Rectal smooth muscle tissue (tissue), 1 donor: ENCODE data around the gene TACC2.
"Not testable (repeated sequence)": the region's sequence is repeated elsewhere in the genome, so short reads cannot be mapped to it uniquely, and the experiment has no call there.

Source experiments
- H3K27ac ChIP-seq: one replicate; pipeline ENCODE4 v1.7.0; 2013; ENCODE audit warnings: low read depth, low read length, inconsistent platforms
- H3K27me3 ChIP-seq: one replicate; pipeline ENCODE4 v1.7.0; 2013; ENCODE audit warnings: low read length; ENCODE audit not compliant: control insufficient read depth, insufficient read depth
- H3K36me3 ChIP-seq: one replicate; pipeline ENCODE4 v1.7.0; 2013; ENCODE audit warnings: low read length; ENCODE audit not compliant: control insufficient read depth, insufficient read depth
- H3K4me1 ChIP-seq: one replicate; pipeline ENCODE4 v1.7.0; 2013; ENCODE audit warnings: low read length; ENCODE audit not compliant: control insufficient read depth, insufficient read depth
- H3K4me3 ChIP-seq: one replicate; pipeline ENCODE4 v1.7.0; 2013; ENCODE audit warnings: low read length
- H3K9ac ChIP-seq: one replicate; pipeline ENCODE4 v1.7.0; 2013; ENCODE audit warnings: low read length

The TACC2 gene

DNA sequence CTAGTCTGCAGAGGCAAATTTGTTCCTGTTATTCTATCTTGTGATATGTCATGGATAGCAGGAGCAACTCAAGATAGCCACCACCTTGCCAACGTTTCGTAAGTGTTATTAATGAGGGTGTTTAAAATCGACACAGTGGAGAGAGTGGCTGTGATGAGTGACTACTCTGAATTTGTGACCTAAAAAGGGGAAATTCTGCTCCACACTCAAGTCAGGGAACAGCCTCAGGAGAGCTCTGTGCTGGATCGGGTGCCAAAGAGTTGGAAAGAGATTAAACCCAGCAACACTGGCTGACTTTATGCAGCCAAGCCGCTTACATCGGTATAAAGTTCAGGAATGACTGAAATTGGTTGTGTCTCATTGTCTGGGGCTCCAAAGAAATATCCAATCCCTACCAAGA lies 9.5 kb downstream of the TACC2 start:
- Histone ChIP-seq H3K27ac (peak overlapping the region; percentile 77), H3K4me3 (no peak overlapping the region), H3K27me3 (no peaks in the 10 kb centered on the region), H3K9ac (no peak overlapping the region), H3K4me1 (peaks cover 27% of the 10 kb centered on the region), H3K36me3 (no peaks in the 10 kb centered on the region)

DNA sequence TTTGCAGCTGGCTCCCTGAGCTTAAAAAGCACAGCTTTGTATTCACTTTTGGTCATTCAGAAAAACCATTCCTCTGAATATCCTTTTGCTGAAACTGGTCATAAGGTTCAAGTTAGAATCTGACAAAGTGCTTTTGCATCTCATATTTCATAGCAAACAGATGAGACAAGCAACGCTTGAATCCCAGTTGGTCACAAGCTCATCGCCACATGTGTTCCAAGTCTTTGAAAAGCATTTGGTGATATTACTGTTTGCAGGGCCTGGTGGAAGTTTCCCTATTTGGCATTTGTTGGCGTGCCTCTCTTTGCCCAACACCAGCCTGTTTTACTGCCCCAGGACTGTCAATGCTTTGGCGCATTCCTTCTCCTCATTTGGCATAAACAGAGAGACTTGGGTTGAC lies 10.3 kb downstream of the TACC2 start:
- peak overlapping the region; percentile 30 for H3K27ac ChIP-seq
- peaks cover 20% of the 10 kb centered on the region for H3K4me1 ChIP-seq
- no peak overlapping the region for H3K4me3 ChIP-seq
- H3K36me3 ChIP-seq = no peaks in the 10 kb centered on the region
- no peaks in the 10 kb centered on the region for H3K27me3 ChIP-seq
- no peak overlapping the region for H3K9ac ChIP-seq

DNA sequence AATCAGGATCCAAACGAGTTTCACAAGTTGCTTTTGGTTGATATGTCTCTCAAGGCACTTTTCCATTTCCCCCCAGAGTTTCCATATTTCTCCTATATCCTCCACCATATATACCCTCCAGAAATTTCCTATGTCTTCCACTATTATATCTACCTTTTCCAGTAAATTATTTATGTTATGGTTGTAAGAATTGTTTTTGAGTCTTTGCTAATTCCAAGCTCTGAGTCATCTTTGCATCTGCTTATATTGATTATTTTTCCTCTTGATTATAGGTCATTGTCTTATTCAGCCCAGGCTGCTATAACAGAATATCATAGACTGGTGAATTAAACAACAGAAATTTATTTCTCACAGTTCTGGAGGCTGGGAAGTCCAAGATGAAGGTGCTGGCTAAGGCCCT lies 12.7 kb downstream of the TACC2 start:
- no peak overlapping the region for H3K9ac ChIP-seq
- H3K27ac ChIP-seq = no peak overlapping the region
- no peaks in the 10 kb centered on the region for H3K27me3 ChIP-seq
- H3K36me3 ChIP-seq = no peaks in the 10 kb centered on the region
- H3K4me1 ChIP-seq = peaks cover 8% of the 10 kb centered on the region
- no peak overlapping the region for H3K4me3 ChIP-seq

DNA sequence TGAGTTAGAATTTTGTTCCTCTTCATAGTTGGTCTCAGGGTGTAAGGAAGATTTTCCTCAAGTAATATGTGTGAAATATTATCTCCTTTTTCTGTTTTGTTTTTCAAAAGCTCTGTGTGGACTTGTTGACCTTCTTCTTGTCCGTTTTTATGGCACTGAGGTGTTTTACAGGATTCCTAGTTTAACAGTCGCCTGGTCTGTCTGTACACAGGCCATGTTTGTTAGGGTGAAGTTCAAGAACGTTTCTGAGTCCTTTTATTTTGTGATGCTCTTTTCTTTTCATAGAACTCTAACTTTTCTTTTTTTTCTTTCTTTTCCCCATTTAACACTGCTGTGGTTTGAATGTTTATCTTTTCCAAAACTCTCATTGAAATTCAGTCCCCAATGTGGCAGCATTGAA lies 18.5 kb downstream of the TACC2 start:
- H3K9ac ChIP-seq = no peak overlapping the region
- H3K4me3 ChIP-seq = no peak overlapping the region
- no peak overlapping the region for H3K27ac ChIP-seq

DNA sequence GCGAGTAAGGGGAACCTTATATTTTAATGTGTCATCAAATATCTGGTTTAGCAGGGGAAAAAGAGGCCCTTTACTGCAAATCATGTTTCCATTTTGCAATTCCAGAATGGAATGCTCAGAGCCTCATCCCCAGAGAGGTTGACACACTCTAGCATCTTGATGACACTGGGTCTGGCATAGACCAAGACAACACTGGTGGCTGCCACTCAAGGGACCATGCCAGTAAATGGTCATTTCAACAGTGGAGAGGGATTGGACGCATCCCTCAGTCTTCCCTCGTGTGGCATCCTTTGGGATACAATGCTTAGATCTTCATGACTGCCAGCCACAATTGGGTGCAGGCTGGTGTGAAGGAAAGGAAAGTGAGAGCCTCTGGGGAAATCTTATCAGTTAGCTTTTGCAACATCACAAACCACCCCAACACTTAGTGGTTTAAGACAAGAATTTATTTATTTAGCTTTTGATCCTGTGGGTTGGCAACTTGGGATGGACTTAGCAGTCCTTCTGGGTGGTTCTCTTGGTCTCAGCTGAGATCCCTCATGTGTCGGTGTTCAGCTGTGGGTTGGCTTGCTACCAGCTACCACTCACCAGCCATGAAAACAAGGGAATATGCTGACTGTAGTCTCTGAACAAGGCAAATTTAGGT lies 21.6 kb downstream of the TACC2 start:
- no peaks in the 10 kb centered on the region for H3K27me3 ChIP-seq
- no peak overlapping the region for H3K4me3 ChIP-seq
- H3K9ac ChIP-seq = no peak overlapping the region
- no peak overlapping the region for H3K27ac ChIP-seq
- H3K4me1 ChIP-seq = no peaks in the 10 kb centered on the region
- no peaks in the 10 kb centered on the region for H3K36me3 ChIP-seq

More for the DNA sequence above, 18.5 kb downstream of the TACC2 start:
- Histone ChIP-seq H3K4me1 (no peaks in the 10 kb centered on the region), H3K27me3 (no peaks in the 10 kb centered on the region), H3K36me3 (no peaks in the 10 kb centered on the region)

DNA sequence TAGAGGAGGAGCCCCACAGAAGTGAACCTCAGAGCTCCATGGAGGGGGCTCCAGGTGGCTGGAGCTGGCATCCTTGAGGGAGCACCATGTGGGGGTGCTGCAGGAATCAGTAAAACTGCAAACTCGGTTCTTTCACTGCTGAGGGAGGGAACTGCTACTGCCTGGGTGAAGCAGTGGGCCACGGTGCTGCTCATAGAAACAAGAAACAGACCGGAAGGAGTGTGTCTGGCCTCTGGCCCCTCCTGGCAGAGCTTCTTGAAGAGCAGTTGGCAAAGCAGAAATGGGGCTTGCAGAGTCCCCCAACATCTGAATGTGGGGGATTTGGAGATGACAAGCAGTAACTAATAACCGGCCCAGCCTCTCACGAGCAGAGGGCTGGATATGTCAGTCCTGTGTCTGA lies 23.8 kb downstream of the TACC2 start:
- H3K9ac ChIP-seq = no peak overlapping the region
- no peaks in the 10 kb centered on the region for H3K27me3 ChIP-seq
- H3K27ac ChIP-seq = no peak overlapping the region
- no peaks in the 10 kb centered on the region for H3K4me1 ChIP-seq
- no peak overlapping the region for H3K4me3 ChIP-seq
- no peaks in the 10 kb centered on the region for H3K36me3 ChIP-seq

DNA sequence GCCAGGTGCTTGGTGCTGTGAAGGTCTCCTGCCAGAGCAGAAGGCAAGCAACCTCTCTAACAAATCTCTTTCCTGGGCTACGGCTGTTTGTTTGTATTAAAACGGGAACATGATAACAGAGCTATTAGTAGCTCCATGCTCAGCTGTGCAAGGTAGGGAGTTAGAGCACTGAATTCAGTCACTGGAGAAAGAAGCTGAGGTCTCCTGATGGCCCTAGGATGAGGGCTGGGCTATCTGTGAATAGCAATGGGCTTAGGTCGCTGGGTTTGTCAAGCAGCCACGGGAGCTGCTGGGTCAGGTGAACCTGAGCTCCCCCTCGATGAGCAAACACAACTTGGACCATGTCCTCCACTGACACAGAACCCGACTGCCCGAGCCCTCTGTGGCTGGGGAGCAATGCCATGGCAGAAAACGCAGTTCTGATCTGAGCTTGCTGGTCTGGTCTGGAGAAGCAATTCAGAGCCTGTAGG lies 24.4 kb downstream of the TACC2 start:
- no peak overlapping the region for H3K27ac ChIP-seq
- no peaks in the 10 kb centered on the region for H3K36me3 ChIP-seq
- H3K4me1 ChIP-seq = peaks cover 3% of the 10 kb centered on the region
- no peak overlapping the region for H3K4me3 ChIP-seq
- no peak overlapping the region for H3K9ac ChIP-seq
- H3K27me3 ChIP-seq = no peaks in the 10 kb centered on the region

DNA sequence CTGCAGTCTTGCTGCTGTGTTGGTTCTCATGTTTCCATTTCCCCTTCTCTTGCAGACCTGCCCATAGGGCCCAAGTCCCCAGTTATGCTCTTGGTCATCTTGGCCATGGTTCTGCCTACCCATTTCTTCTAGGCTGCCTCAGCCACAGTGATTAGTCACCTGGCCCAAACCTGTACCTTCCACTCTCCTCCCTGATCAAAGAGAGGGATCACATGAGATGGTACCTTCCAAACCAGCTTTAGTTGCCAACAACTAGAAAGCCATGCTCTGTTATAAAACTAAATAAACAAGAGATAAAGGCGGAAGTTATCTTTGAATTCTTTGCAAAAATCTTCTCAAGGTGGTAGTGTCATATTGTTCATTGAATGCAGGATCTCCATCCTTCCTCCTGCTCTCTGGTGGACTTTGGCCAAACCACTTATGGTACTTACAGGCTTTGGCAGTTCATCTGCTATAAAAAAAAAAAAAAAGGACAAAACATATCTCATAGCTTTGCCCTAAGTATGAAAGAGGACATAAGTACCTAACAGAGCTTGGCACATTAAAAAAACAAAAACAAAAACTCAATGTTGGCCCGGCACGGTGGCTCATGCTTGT lies 25.8 kb downstream of the TACC2 start:
- Histone ChIP-seq H3K27me3 (no peaks in the 10 kb centered on the region), H3K36me3 (no peaks in the 10 kb centered on the region), H3K4me3 (no peak overlapping the region), H3K9ac (no peak overlapping the region), H3K4me1 (peaks cover 8% of the 10 kb centered on the region), H3K27ac (no peak overlapping the region)

DNA sequence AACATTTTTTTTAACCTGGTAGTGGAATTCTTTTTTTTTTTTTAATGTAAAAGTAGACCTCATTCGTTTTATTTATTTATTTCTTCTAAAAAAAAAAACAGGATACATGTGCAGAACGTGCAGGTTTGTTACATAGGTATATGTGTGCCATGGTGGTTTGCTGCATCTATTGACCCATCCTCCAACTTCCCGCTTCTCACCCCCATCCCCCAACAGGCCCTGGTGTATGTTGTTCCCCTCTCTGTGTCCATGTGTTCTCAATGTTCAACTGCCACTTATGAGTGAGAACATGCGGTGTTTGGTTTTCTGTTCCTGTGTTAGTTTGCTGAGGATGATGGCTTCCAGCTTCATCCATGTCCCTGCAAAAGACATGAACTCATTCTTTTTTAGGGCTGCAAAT lies 29.0 kb downstream of the TACC2 start:
- not testable (repeated sequence) for H3K4me3 ChIP-seq, H3K27me3 ChIP-seq, H3K36me3 ChIP-seq, H3K27ac ChIP-seq, H3K9ac ChIP-seq
- peaks cover 13% of the 10 kb centered on the region for H3K4me1 ChIP-seq

DNA sequence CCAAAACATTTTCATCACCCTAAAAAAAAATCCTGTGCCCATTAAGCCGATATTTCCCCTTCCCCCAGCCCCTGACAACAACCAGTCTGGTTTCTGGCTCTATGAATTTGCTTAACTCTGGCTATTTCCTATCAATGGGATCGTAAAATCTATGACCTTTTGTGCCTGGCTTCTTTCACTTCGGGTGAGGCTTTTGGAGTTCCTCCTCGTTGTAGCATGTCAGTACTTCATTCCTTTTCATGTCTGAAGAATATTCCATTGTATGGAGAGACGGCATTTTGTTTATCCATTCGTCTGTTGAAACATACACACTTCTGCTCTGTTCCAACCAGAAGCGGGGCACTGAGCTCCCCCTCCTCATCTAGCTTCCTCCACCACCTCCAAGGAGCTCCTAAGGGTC lies 29.5 kb downstream of the TACC2 start:
- peak overlapping the region; percentile 46 for H3K4me3 ChIP-seq
- H3K9ac ChIP-seq = peak overlapping the region; percentile 10
- H3K27ac ChIP-seq = peak overlapping the region; percentile 76

DNA sequence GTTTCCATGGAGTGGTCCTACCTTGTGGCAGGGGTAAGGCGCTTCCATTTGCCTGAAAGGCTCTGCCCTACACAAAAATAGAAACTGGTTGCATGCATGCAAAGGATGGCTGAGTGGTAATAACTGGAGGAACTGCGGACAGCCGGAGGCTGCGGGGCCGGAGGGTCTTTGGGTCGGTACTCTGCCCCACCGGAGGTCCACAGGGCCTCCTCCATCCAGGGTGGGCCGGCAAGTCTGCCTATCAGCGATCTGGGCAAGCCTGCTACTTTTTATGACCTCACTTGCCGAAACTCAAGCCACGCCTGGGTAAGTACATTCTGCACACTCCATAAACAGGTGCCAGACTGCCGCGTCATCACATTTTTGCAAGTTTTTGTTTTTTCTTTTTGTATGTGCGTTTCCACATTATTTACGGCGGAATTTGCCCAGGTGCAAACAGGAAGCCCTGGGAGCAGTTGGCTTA lies 30.0 kb downstream of the TACC2 start:
- Histone ChIP-seq H3K4me3 (peak overlapping the region; percentile 46), H3K9ac (peak overlapping the region; percentile 10), H3K36me3 (no peaks in the 10 kb centered on the region), H3K27me3 (no peaks in the 10 kb centered on the region), H3K4me1 (peaks cover 13% of the 10 kb centered on the region), H3K27ac (peak overlapping the region; percentile 76)

More for the DNA sequence above, 29.5 kb downstream of the TACC2 start:
- no peaks in the 10 kb centered on the region for H3K27me3 ChIP-seq
- no peaks in the 10 kb centered on the region for H3K36me3 ChIP-seq
- peaks cover 13% of the 10 kb centered on the region for H3K4me1 ChIP-seq

DNA sequence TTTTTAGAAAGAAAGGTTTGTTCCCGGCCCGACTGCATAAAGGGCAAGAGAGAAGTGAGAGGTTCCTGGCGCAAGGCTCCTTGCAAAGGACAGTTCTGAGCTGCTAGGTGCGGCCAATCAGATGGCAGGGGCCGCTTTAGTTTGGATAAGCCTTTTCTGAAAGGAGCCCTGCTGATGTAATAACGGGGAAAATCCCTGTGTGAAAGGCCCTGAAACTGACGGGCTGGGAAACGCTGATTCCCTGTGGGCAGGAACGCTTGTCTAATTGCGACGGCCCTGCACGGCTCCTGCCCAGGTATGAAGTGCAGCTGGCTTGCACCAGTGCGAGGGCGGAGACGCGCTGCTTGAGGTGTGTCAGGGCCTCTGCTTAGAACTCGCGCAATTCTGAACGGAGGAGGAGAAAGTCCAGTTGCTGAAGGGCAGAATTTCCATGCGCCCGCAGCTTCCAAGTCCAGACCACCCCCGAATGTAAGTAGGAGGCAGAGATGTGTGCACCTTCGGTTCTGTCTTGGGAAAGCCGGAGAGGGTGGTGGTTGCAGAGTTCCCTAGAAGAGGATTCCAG lies 30.5 kb downstream of the TACC2 start:
- no peak overlapping the region for H3K9ac ChIP-seq
- H3K4me1 ChIP-seq = peaks cover 13% of the 10 kb centered on the region
- H3K4me3 ChIP-seq = peak overlapping the region; percentile 46
- no peaks in the 10 kb centered on the region for H3K27me3 ChIP-seq
- peak overlapping the region; percentile 76 for H3K27ac ChIP-seq
- no peaks in the 10 kb centered on the region for H3K36me3 ChIP-seq

DNA sequence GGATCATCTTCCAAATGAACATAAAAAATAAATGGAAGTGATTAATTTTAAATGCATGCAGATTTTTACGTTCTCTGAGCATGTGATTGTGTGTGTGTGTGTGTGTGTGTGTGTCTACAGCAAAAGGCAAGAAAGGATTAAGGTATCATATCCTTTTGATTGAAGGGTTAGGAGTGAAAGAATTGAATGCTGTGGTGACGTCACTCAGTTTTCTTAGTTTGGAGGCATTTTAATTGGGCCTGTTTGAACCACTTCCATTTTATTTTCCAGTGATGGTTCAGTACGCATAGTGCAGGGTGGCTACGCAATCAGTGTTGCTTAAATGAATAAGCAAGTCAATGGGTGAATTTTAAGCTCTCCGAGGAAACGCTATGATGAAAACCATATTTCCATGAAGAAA lies 31.3 kb downstream of the TACC2 start:
- H3K36me3 ChIP-seq = no peaks in the 10 kb centered on the region
- no peak overlapping the region for H3K9ac ChIP-seq
- H3K27ac ChIP-seq = peak overlapping the region; percentile 93
- H3K4me3 ChIP-seq = no peak overlapping the region
- no peaks in the 10 kb centered on the region for H3K27me3 ChIP-seq
- H3K4me1 ChIP-seq = peaks cover 13% of the 10 kb centered on the region
